SH-SY5Y (cell line): Measurements from ENCODE around the gene SUCLA2.

Source experiments
- GATA2 ChIP-seq: IDR thresholded peaks from 2 replicates; pipeline ENCODE4 v1.6.1; 2011; ENCODE audit warnings: mild to moderate bottlenecking, low read depth, low read length
- GATA3 ChIP-seq: IDR thresholded peaks from 2 replicates; pipeline ENCODE4 v1.6.1; 2011; ENCODE audit warnings: low read depth, mild to moderate bottlenecking, low read length, moderate library complexity

DNA sequence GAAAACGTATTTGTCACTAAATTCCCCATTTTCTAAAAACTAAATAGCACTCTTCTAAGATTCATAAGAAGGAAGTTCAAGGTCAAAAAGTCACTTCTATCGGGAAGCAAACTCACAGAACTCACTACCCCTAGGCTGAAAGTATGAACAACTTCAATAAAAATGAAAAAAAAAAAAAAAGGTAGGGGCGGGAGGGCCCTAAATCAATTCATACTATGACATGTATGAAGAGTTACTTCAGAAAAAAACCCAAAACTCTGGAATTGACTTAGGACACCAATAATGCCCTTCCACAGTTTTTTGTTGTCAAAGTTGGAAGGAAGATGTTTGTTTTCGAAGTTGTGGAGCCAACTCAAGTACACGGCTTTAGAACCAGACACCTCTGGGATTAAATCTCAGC lies 1.1 kb downstream of the SUCLA2 start:
- TF ChIP-seq GATA2 (no peak), GATA3 (no peak)
